NCI-H2081 (cell line): ENCODE results near the gene DACH1.
"Not testable (repeated sequence)": the region's sequence is repeated elsewhere in the genome, so short reads cannot be mapped to it uniquely, and the experiment has no call there.

Experiments used
- DNase-seq, 2 experiments: peaks; one replicate each; lab custom pipeline; 2025; lab: John Stamatoyannopoulos, UW

Gene DACH1

GRCh38 chr13:71867131-71867814 is at the start of gene DACH1:
Gene DACH1 (minus strand): TSS chr13:71867204.
- DNase-seq: no peak

- DNase-seq: no peak
These were observed 46.7 kb upstream of the DACH1 start for GRCh38 chr13:71913717-71914116.

- DNase-seq: no peak
These were observed 45.5 kb upstream of the DACH1 start for GRCh38 chr13:71912524-71912923.

- DNase-seq: no peak
These were observed 39.4 kb upstream of the DACH1 start for GRCh38 chr13:71906448-71906847.

GRCh38 chr13:71902676-71903075 is 35.7 kb upstream of the DACH1 start:
- no peak for DNase-seq

GRCh38 chr13:71893506-71893905 is 26.5 kb upstream of the DACH1 start:
- DNase-seq: not testable (repeated sequence)

- DNase-seq: no peak
These were observed 19.9 kb upstream of the DACH1 start for GRCh38 chr13:71886880-71887279.

- no peak for DNase-seq
These were observed 15.1 kb upstream of the DACH1 start for GRCh38 chr13:71882120-71882519.

- no peak for DNase-seq
These were observed 13.9 kb upstream of the DACH1 start for GRCh38 chr13:71880753-71881541.

- DNase-seq: no peak
These were observed 12.9 kb upstream of the DACH1 start for GRCh38 chr13:71879808-71880344.

- DNase-seq: peak; percentile 44 to 68
These were observed 12.1 kb upstream of the DACH1 start for GRCh38 chr13:71879129-71879535.

- no peak for DNase-seq
These were observed 10.3 kb upstream of the DACH1 start for GRCh38 chr13:71877256-71877653.

- DNase-seq: no peak
These were observed 9.7 kb upstream of the DACH1 start for GRCh38 chr13:71876648-71877255.

- no peak for DNase-seq
These were observed 8.8 kb upstream of the DACH1 start for GRCh38 chr13:71875823-71876222.

GRCh38 chr13:71874458-71874857 is 7.5 kb upstream of the DACH1 start:
- DNase-seq: peak in 1 of 2 experiments; percentile 33

- peak in 1 of 2 experiments; percentile 75 for DNase-seq
These were observed 6.6 kb upstream of the DACH1 start for GRCh38 chr13:71873418-71874247.

GRCh38 chr13:71871844-71872243 is 4.8 kb upstream of the DACH1 start:
- DNase-seq: no peak

GRCh38 chr13:71871176-71871754 is 4.3 kb upstream of the DACH1 start:
- DNase-seq: peak in 1 of 2 experiments; percentile 8

- no peak for DNase-seq
These were observed 3.1 kb upstream of the DACH1 start for GRCh38 chr13:71870100-71870499.

- no peak for DNase-seq
These were observed 2.3 kb upstream of the DACH1 start for GRCh38 chr13:71869274-71869673.
